Testis (tissue), 3 donors: ENCODE results near the gene KIF2C. TPM values are rescaled to one million over a fixed set of nuclear protein-coding genes. Genes with fewer than 3 reads are reported as not detected.

ENCODE experiments used
- DNase-seq: peaks from one replicate; pipeline ENCODE4 v3.0.0-alpha.2; 2019
- H3K27ac ChIP-seq, 2 donors: fragments of 200-600 bp; sonication (generic); one replicate each; pipeline ENCODE4 v1.5.1; 2019
- H3K27me3 ChIP-seq: fragments of 200-600 bp; sonication (generic); one replicate; pipeline ENCODE4 v1.5.1; 2019
- H3K36me3 ChIP-seq: fragments of 200-600 bp; sonication (generic); one replicate; pipeline ENCODE4 v1.5.1; 2017; ENCODE audit warnings: low read depth; ENCODE audit errors: missing control alignments
- H3K4me1 ChIP-seq: fragments of 200-600 bp; sonication (generic); one replicate; pipeline ENCODE4 v1.5.1; 2019
- H3K4me3 ChIP-seq, 2 donors: fragments of 200-600 bp; sonication (generic); one replicate each; pipeline ENCODE4 v1.5.1; 2017 to 2019
- H3K9me3 ChIP-seq: fragments of 200-600 bp; sonication (generic); one replicate; pipeline ENCODE4 v1.5.1; 2017
- POLR2A ChIP-seq: fragments of 450-650 bp; IDR thresholded peaks from one replicate; pipeline ENCODE4 v1.6.1; 2017; ENCODE audit warnings: antibody characterized with exemption, mild to moderate bottlenecking, moderate library complexity
- WGBS, 2 donors: methylation state at CpG; one replicate each; pipeline ENCODE4 v1.1.5; 2018; 5-methylcytosine and 5-hydroxymethylcytosine counted together
- intact Hi-C: fragments of 100-400 bp; cut with DNase I; formaldehyde crosslinking; loops from one replicate; pipeline ENCODE4 v1.15.1; 2023; ENCODE audit warnings: low total_unique reads
- polyA plus RNA-seq: library from polyadenylated mRNA; stranded (reverse); fragments of 350-450 nt; fragmentation: Illumina TruSeq; extraction: RNeasy Lipid Tissue Mini Kit (QIAGEN cat#74804); gene quantifications from one replicate; pipeline ENCODE4 v1.2.3, GENCODE V29; 2014; ENCODE audit warnings: low read depth, low replicate concordance; ENCODE audit not compliant: insufficient read depth
- total RNA-seq, 2 donors: library from RNA; depleted of rRNA; stranded (reverse); fragments of >200 nt; gene quantifications; one replicate each; pipeline ENCODE4 v1.2.3, GENCODE V29; 2016
- TF ChIP-seq, protein P1 (sequence below), 3 experiments: fragments of 450-650 bp in 2 of 3; fragments of 200-600 bp in 1 of 3; sonication (generic) in 1 of 3; IDR thresholded peaks; one replicate each; pipeline ENCODE4 v1.5.1; 2016 to 2019; ENCODE audit warnings: antibody characterized with exemption in 3 of 3, mild to moderate bottlenecking in 2 of 3, moderate library complexity in 1 of 3

The KIF2C gene
- total and polyA plus RNA-seq, 3 donors from 2014 or later = 53.5 to 167 (median 130) TPM

DNA sequence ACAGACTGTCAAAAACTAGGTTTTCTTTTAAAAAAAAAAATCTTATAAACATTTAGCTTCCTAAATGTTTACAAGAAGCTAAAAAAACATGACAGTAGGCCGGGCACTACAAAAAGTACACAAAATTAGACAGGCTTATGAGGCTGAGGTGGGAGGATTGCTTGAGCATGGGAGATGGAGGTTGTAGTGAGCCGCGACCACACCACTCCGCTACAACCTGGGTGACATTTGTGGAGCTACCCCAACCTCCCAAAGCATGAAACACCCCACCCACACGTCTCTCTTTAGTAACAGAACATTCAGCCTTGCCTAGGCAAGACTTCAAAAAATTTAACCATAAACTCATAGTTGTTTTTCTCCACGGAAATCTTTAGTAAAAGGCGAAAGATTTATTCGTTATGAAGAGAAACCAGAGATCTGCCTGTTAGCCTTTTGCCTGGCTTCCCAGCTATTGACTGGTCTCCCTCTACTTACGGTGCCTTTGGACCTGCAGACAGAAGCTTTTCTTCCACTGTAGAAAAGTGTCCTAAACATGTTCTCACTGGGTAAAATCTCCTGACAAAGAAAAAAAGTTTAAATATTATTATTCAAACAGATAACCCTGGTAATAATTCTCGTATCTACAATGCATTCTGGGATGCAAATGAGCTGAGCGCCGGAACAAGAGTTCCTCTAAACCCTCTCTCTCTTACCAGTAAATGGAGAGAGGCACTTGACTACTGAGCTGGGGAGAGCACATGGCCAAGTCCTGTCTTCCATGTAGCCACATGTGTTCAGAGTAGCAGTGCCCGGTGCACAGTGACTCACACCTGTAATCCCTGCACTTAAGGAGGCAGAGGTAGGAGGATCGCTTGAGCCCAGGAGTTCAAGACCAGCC, 17.9 kb upstream of the KIF2C start:
- H3K27ac ChIP-seq = peak overlapping the region; percentile 18 to 40
- peak; percentile 46 for DNase-seq
- H3K4me1 ChIP-seq = no peaks in the 10 kb centered on the region
- no peaks in the 10 kb centered on the region for H3K9me3 ChIP-seq
- no peak overlapping the region for H3K4me3 ChIP-seq
- 17 to 44% methylated on average over 14 of the region's 14 CpGs for WGBS, 2 donors
- TF ChIP-seq, protein P1, sequence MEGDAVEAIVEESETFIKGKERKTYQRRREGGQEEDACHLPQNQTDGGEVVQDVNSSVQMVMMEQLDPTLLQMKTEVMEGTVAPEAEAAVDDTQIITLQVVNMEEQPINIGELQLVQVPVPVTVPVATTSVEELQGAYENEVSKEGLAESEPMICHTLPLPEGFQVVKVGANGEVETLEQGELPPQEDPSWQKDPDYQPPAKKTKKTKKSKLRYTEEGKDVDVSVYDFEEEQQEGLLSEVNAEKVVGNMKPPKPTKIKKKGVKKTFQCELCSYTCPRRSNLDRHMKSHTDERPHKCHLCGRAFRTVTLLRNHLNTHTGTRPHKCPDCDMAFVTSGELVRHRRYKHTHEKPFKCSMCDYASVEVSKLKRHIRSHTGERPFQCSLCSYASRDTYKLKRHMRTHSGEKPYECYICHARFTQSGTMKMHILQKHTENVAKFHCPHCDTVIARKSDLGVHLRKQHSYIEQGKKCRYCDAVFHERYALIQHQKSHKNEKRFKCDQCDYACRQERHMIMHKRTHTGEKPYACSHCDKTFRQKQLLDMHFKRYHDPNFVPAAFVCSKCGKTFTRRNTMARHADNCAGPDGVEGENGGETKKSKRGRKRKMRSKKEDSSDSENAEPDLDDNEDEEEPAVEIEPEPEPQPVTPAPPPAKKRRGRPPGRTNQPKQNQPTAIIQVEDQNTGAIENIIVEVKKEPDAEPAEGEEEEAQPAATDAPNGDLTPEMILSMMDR (IDR thresholded peaks at IDR 0.05) = no peak
- TF ChIP-seq POLR2A = no peak
- H3K36me3 ChIP-seq = no peaks in the 10 kb centered on the region
- intact Hi-C loops = no loop called here
- H3K27me3 ChIP-seq = no peaks in the 10 kb centered on the region

- TF ChIP-seq POLR2A = no peak
- TF ChIP-seq, protein P1 (IDR thresholded peaks at IDR 0.05) = no peak
- no peaks in the 10 kb centered on the region for H3K4me1 ChIP-seq
- DNase-seq = no peak
- H3K36me3 ChIP-seq = no peaks in the 10 kb centered on the region
- no peaks in the 10 kb centered on the region for H3K27me3 ChIP-seq
- H3K4me3 ChIP-seq = no peak overlapping the region
- H3K9me3 ChIP-seq = no peaks in the 10 kb centered on the region
- no peak overlapping the region for H3K27ac ChIP-seq
- WGBS, 2 donors = 62 to 70% methylated on average over 9 of the region's 9 CpGs
- intact Hi-C loops = no loop called here
Measured at GRCh38 chr1:44723064-44723463, 16.6 kb upstream of the KIF2C start.

DNA sequence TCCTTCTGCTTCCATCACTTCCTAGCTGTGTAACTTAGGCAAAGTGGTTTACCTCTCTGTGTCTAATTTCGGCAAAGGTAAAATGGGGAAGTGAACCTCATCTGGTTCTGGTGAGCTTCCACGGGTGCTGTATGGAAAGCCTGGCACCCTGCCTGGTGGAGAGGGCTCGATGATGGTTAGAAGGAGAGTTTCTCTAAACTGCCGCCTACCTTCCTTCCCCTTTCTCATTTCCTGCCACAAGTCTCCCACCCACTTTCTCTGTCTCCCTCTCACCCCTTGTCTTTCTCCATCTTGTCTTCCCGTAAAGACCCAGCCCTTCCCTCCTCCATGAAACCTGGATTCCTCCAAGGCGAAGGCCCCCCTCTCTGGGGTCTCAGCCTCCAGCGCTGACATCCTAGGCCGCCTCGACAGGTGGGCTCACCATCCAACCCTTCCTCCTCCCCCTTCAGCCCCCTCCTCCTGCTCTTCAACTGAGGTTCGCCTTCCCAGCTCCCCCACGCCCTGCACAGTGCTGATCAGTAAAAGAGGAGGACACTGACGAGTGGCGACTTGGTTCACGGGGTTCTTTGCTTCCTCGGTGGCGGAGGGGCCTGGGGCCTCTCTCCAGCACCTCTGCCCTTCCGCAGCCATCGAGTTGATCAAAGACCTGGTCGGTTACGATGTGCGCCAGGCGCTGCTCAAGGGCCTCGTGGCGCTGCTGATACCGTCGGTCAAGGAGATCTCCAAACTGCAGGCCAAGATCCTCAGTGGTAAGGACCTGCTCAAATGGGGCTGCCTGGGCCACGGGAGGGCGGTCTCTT, 15.9 kb upstream of the KIF2C start:
- Histone ChIP-seq H3K4me3 (peak overlapping the region; percentile 15 to 20), H3K9me3 (no peaks in the 10 kb centered on the region), H3K36me3 (no peaks in the 10 kb centered on the region), H3K27ac (no peak overlapping the region), H3K4me1 (no peaks in the 10 kb centered on the region), H3K27me3 (no peaks in the 10 kb centered on the region)
- TF ChIP-seq, protein P1 (IDR thresholded peaks at IDR 0.05) = no peak
- TF ChIP-seq POLR2A = no peak
- no peak for DNase-seq
- WGBS, 2 donors = 52 to 74% methylated on average over 19 to 27 of the region's 28 CpGs
- intact Hi-C loops = no loop called here

GRCh38 chr1:44724296-44724954, 15.2 kb upstream of the KIF2C start:
- H3K27me3 ChIP-seq = no peaks in the 10 kb centered on the region
- no peaks in the 10 kb centered on the region for H3K36me3 ChIP-seq
- no peaks in the 10 kb centered on the region for H3K4me1 ChIP-seq
- peak overlapping the region; percentile 15 to 20 for H3K4me3 ChIP-seq
- H3K27ac ChIP-seq = no peak overlapping the region
- intact Hi-C loops = no loop called here
- WGBS, 2 donors = 57% methylated on average over 62 of the region's 64 CpGs; no CpG with 5 or more reads in 1 of the 2 donors
- TF ChIP-seq POLR2A = no peak
- TF ChIP-seq, protein P1 (IDR thresholded peaks at IDR 0.05) = no peak
- no peak for DNase-seq
- no peaks in the 10 kb centered on the region for H3K9me3 ChIP-seq
